Neural cell (in vitro differentiated cells): ENCODE data around the gene KRTAP10-1.

Experiments
- CTCF ChIP-seq: fragments of 450-650 bp; IDR thresholded peaks from 2 replicates; pipeline ENCODE4 v1.5.1; 2014; ENCODE audit warnings: antibody characterized with exemption, mild to moderate bottlenecking, moderate library complexity; ENCODE audit not compliant: poor library complexity, severe bottlenecking
- POLR2AphosphoS5 ChIP-seq: IDR thresholded peaks from 2 replicates; pipeline ENCODE4 v1.6.1; 2012
- TAF1 ChIP-seq: IDR thresholded peaks from 2 replicates; pipeline ENCODE4 v1.6.1; 2012; ENCODE audit warnings: low read depth

- TF ChIP-seq CTCF (no peak), POLR2AphosphoS5 (no peak), TAF1 (no peak)
Observed at GRCh38 chr21:44583800-44584147, 43.8 kb upstream of the KRTAP10-1 start.
